KMS-11 (cell line): ENCODE measurements around the gene PRDM16.

ENCODE experiments used
- H2AFZ ChIP-seq: fragments of 200-600 bp; sonication (generic); 2 replicates; pipeline ENCODE4 v1.6.1; 2016; ENCODE audit warnings: antibody characterized with exemption, mixed run types, low read depth
- H3K27ac ChIP-seq: fragments of 200-600 bp; sonication (generic); 2 replicates; pipeline ENCODE4 v1.6.1; 2016; ENCODE audit warnings: mild to moderate bottlenecking, mixed run types
- H3K27me3 ChIP-seq: fragments of 200-600 bp; sonication (generic); 2 replicates; pipeline ENCODE4 v1.6.1; 2017; ENCODE audit warnings: mild to moderate bottlenecking, low read depth, mixed run types, moderate library complexity; ENCODE audit not compliant: insufficient read depth
- H3K36me3 ChIP-seq: fragments of 200-600 bp; sonication (generic); 2 replicates; pipeline ENCODE4 v1.6.1; 2017; ENCODE audit warnings: mild to moderate bottlenecking, mixed run types; ENCODE audit not compliant: insufficient read depth
- H3K4me1 ChIP-seq: fragments of 200-600 bp; sonication (generic); 2 replicates; pipeline ENCODE4 v1.6.1; 2016; ENCODE audit warnings: mild to moderate bottlenecking, low read depth, mixed run types; ENCODE audit not compliant: poor library complexity, severe bottlenecking
- H3K4me2 ChIP-seq: fragments of 200-600 bp; sonication (generic); 2 replicates; pipeline ENCODE4 v1.7.0; 2016; ENCODE audit warnings: mild to moderate bottlenecking, mixed run types
- H3K4me3 ChIP-seq: fragments of 200-600 bp; sonication (generic); IDR thresholded peaks from 2 replicates; pipeline ENCODE4 v1.6.1; 2017; ENCODE audit warnings: low read depth, low read length, mixed read lengths; ENCODE audit not compliant: insufficient read depth
- H3K79me2 ChIP-seq: fragments of 200-600 bp; sonication (generic); 2 replicates; pipeline ENCODE4 v1.6.1; 2016; ENCODE audit warnings: low read depth, mixed run types; ENCODE audit not compliant: insufficient read depth
- H3K9ac ChIP-seq: fragments of 200-600 bp; sonication (generic); 2 replicates; pipeline ENCODE4 v1.6.1; 2016; ENCODE audit warnings: mild to moderate bottlenecking, mixed run types
- H4K20me1 ChIP-seq: fragments of 200-600 bp; sonication (generic); 2 replicates; pipeline ENCODE4 v1.6.1; 2016; ENCODE audit warnings: mild to moderate bottlenecking, mixed run types; ENCODE audit not compliant: insufficient read depth
- TF ChIP-seq, protein P1 (sequence below): fragments of 200-600 bp; sonication (generic); conservative IDR thresholded peaks from 2 replicates; pipeline ENCODE4 v1.6.1; 2017; ENCODE audit warnings: low read depth, mild to moderate bottlenecking, antibody characterized with exemption, low read length, moderate library complexity, mixed read lengths

PRDM16 gene

DNA sequence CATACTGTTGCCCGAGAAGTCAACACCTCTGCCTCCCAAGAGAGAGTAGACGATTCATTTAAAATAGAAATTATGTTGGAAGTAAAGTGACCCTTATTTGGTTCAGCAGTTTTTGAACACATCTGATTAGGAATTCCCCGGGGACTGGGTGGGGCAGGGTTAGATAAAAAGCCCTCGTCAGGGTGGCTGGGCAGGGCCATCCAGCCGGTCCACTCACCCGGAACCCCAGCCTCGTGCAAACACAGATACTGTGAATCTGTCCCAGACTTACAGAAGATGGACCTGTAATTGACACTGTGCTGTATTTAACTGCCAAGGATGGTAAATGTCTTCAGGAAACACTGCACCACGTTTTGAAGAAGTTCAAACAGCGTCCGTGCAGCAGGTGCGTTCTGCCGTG, 63.7 kb downstream of the PRDM16 start:
- Histone ChIP-seq H2AFZ (no peak overlapping the region), H3K4me2 (no peak overlapping the region), H3K79me2 (no peaks in the 10 kb centered on the region), H3K9ac (no peak overlapping the region), H3K4me1 (no peaks in the 10 kb centered on the region), H3K36me3 (no peaks in the 10 kb centered on the region), H3K27ac (no peak overlapping the region), H3K4me3 (no peak overlapping the region), H3K27me3 (peaks cover 71% of the 10 kb centered on the region), H4K20me1 (no peaks in the 10 kb centered on the region)
- TF ChIP-seq, protein P1, sequence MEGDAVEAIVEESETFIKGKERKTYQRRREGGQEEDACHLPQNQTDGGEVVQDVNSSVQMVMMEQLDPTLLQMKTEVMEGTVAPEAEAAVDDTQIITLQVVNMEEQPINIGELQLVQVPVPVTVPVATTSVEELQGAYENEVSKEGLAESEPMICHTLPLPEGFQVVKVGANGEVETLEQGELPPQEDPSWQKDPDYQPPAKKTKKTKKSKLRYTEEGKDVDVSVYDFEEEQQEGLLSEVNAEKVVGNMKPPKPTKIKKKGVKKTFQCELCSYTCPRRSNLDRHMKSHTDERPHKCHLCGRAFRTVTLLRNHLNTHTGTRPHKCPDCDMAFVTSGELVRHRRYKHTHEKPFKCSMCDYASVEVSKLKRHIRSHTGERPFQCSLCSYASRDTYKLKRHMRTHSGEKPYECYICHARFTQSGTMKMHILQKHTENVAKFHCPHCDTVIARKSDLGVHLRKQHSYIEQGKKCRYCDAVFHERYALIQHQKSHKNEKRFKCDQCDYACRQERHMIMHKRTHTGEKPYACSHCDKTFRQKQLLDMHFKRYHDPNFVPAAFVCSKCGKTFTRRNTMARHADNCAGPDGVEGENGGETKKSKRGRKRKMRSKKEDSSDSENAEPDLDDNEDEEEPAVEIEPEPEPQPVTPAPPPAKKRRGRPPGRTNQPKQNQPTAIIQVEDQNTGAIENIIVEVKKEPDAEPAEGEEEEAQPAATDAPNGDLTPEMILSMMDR, result no peak

- H3K4me3 ChIP-seq, result no peak overlapping the region
- no peaks in the 10 kb centered on the region for H4K20me1 ChIP-seq
- peaks cover 77% of the 10 kb centered on the region for H3K27me3 ChIP-seq
- H3K36me3 ChIP-seq, result no peaks in the 10 kb centered on the region
- no peak overlapping the region for H3K4me2 ChIP-seq
- H3K79me2 ChIP-seq, result no peaks in the 10 kb centered on the region
- H3K27ac ChIP-seq, result no peak overlapping the region
- H3K9ac ChIP-seq, result no peak overlapping the region
- TF ChIP-seq, protein P1, result no peak
- H2AFZ ChIP-seq, result no peak overlapping the region
- H3K4me1 ChIP-seq, result no peaks in the 10 kb centered on the region
Measured at GRCh38 chr1:3133686-3134085, 64.7 kb downstream of the PRDM16 start.

DNA sequence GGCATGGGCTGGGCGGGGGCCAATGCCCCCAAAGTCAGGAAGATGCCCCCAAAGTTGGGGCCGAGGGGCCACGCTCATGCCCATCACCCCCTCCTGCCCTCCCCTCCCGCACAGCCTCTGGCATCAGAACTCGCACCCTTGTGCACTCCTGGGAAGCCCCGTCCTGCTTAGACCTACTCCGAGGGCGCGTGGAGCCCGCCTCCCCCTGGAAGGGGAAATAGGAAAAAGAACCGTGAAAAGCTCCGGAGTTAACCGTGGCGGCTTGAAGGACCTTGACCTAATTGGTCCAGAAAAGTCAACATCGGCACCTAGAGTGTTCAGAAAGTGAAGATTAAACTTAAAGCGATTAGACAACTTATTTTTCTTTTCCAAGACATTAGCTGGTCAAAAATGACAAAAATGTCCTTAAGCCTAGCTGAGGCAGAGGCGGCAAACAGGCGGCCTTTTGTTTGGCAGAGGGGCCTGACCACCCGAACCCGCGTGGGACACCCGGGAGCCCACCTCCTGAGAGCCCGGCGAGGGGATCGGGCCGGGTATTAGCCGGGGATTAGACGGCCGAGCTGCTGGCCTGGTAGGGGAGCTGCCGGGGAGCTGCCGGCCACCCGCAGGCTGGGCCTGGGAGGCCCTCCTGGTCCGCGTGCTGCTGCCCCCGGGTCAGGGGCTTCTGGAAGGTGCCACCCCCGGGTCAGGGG, 65.5 kb downstream of the PRDM16 start:
- H3K79me2 ChIP-seq, result no peaks in the 10 kb centered on the region
- no peak overlapping the region for H3K4me3 ChIP-seq
- no peak overlapping the region for H3K4me2 ChIP-seq
- H3K27ac ChIP-seq, result no peak overlapping the region
- H3K9ac ChIP-seq, result no peak overlapping the region
- H3K4me1 ChIP-seq, result no peaks in the 10 kb centered on the region
- TF ChIP-seq, protein P1, result no peak
- H3K27me3 ChIP-seq, result peaks cover 84% of the 10 kb centered on the region
- no peak overlapping the region for H2AFZ ChIP-seq
- no peaks in the 10 kb centered on the region for H3K36me3 ChIP-seq
- no peaks in the 10 kb centered on the region for H4K20me1 ChIP-seq

DNA sequence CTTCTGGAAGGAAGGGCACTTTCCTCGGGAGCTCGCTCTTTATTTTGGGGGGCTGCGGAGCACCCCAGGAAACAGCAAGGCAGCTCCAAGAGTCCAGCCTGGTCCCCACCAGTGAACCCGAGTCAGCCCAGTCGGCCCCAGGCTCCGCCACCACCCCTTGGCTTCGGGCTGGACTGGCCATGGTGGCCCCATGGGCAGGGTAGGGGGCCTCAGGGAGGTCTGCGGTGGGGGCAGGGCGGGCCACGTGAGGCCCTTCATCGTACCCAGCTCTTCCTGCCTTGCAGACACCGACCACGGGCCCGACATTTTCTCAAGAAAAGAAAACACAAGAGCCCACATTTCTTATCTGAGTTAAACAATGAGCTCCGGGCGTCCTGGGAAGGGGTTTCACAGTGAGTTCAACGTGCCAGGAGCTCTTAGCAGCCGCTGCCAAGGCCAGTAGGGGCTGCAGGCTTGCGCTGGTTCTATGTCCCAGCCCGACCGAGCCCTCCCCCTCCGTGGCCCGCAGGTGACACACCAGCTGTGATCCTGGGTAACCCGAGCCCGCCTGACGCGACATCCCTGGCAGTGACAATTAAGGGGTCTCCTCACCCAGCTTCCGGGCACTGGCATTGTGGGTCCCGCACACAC, 66.2 kb downstream of the PRDM16 start:
- Histone ChIP-seq H3K4me2 (no peak overlapping the region), H3K4me3 (no peak overlapping the region), H2AFZ (no peak overlapping the region), H3K36me3 (no peaks in the 10 kb centered on the region), H3K27me3 (peaks cover 87% of the 10 kb centered on the region), H3K27ac (no peak overlapping the region), H3K9ac (no peak overlapping the region), H3K79me2 (no peaks in the 10 kb centered on the region), H4K20me1 (no peaks in the 10 kb centered on the region), H3K4me1 (no peaks in the 10 kb centered on the region)
- TF ChIP-seq, protein P1, result no peak
